Neural crest cell (in vitro differentiated cells): ENCODE measurements around the gene HSPA1L. TPM values are rescaled to one million over a fixed set of nuclear protein-coding genes. Genes with fewer than 3 reads are reported as not detected.
"Not testable (repeated sequence)": the region's sequence is repeated elsewhere in the genome, so short reads cannot be mapped to it uniquely, and the experiment has no call there.

Source experiments
- DNase-seq: peaks from one replicate; pipeline ENCODE4 v3.0.0; 2021; ENCODE audit warnings: low read depth, mixed read lengths, low spot score
- H3K27ac Mint-ChIP-seq: one replicate; pipeline ENCODE4 v1.8.0; 2021; ENCODE audit warnings: mild to moderate bottlenecking, mixed read lengths; ENCODE audit not compliant: unreplicated experiment
- H3K27me3 Mint-ChIP-seq: 2 replicates; pipeline ENCODE4 v1.8.0; 2021; ENCODE audit warnings: low read depth, mild to moderate bottlenecking, mixed read lengths
- H3K36me3 Mint-ChIP-seq: 2 replicates; pipeline ENCODE4 v1.8.0; 2021; ENCODE audit warnings: low read depth, mild to moderate bottlenecking, mixed read lengths
- H3K4me1 Mint-ChIP-seq: 2 replicates; pipeline ENCODE4 v1.8.0; 2021; ENCODE audit warnings: mixed read lengths
- H3K4me3 Mint-ChIP-seq: one replicate; pipeline ENCODE4 v1.8.0; 2021; ENCODE audit warnings: mild to moderate bottlenecking, mixed read lengths
- H3K9me3 Mint-ChIP-seq: 2 replicates; pipeline ENCODE4 v1.8.0; 2021; ENCODE audit warnings: mixed read lengths
- CTCF ChIP-seq: fragments of 200-600 bp; sonication (generic); conservative IDR thresholded peaks from 2 replicates; pipeline ENCODE4 v1.5.0; 2021; ENCODE audit warnings: antibody characterized with exemption, mild to moderate bottlenecking
- total RNA-seq: library from RNA; stranded (reverse); gene quantifications from 2 replicates; pipeline ENCODE4 v1.2.1, GENCODE V29; 2021

Gene HSPA1L
- total RNA-seq, 1 donor from 2014 or later, result 1.8 TPM

- no peaks in the 10 kb centered on the region for H3K27me3 Mint-ChIP-seq
- no peaks in the 10 kb centered on the region for H3K9me3 Mint-ChIP-seq
- H3K4me1 Mint-ChIP-seq, result peaks cover 26% of the 10 kb centered on the region
- H3K27ac Mint-ChIP-seq, result no peak overlapping the region
- no peak for TF ChIP-seq CTCF
- peaks cover 5% of the 10 kb centered on the region for H3K36me3 Mint-ChIP-seq
- H3K4me3 Mint-ChIP-seq, result no peak overlapping the region
- no peak for DNase-seq
These were observed 3.4 kb downstream of the HSPA1L start for GRCh38 chr6:31811645-31812044.

GRCh38 chr6:31808599-31808998 lies 6.5 kb downstream of the HSPA1L start:
- H3K4me1 Mint-ChIP-seq, result peaks cover 16% of the 10 kb centered on the region
- not testable (repeated sequence) for H3K9me3 Mint-ChIP-seq, H3K36me3 Mint-ChIP-seq

GRCh38 chr6:31806470-31807272 lies 8.4 kb downstream of the HSPA1L start, which contains the start of gene LSM2:
Gene LSM2 (minus strand): TSS chr6:31806966. CDS start chr6:31806757, 209 bp downstream.
- peak within 1 kb of the TSS; percentile 99 for H3K27ac Mint-ChIP-seq
- H3K4me3 Mint-ChIP-seq, result peak within 1 kb of the TSS; percentile 94
- peaks cover 18% of the 10 kb centered on the region for H3K4me1 Mint-ChIP-seq
- DNase-seq, result peak; percentile 98
- no peaks in the 10 kb centered on the region for H3K27me3 Mint-ChIP-seq
- TF ChIP-seq CTCF, result no peak
- H3K9me3 Mint-ChIP-seq, result no peaks in the 10 kb centered on the region
- H3K36me3 Mint-ChIP-seq, result peaks cover 2% of the 10 kb centered on the region

More at GRCh38 chr6:31808599-31808998, 6.5 kb downstream of the HSPA1L start:
- not testable (repeated sequence) for H3K27ac Mint-ChIP-seq, H3K27me3 Mint-ChIP-seq, H3K4me3 Mint-ChIP-seq, DNase-seq

- H3K4me3 Mint-ChIP-seq, result peak overlapping the region; percentile 94
- no peaks in the 10 kb centered on the region for H3K9me3 Mint-ChIP-seq
- H3K27ac Mint-ChIP-seq, result peak overlapping the region; percentile 99
- H3K36me3 Mint-ChIP-seq, result peaks cover 6% of the 10 kb centered on the region
- no peaks in the 10 kb centered on the region for H3K27me3 Mint-ChIP-seq
- no peak for TF ChIP-seq CTCF
- DNase-seq, result no peak
- peaks cover 18% of the 10 kb centered on the region for H3K4me1 Mint-ChIP-seq
These were observed 9.1 kb downstream of the HSPA1L start for GRCh38 chr6:31805939-31806469.

GRCh38 chr6:31801031-31801927 lies 13.8 kb downstream of the HSPA1L start:
- not testable (repeated sequence) for H3K27ac Mint-ChIP-seq, H3K27me3 Mint-ChIP-seq, H3K9me3 Mint-ChIP-seq, DNase-seq, H3K36me3 Mint-ChIP-seq, H3K4me3 Mint-ChIP-seq
- peaks cover 16% of the 10 kb centered on the region for H3K4me1 Mint-ChIP-seq

- no peak for TF ChIP-seq CTCF
- DNase-seq, result no peak
- H3K4me3 Mint-ChIP-seq, result no peak overlapping the region
- no peaks in the 10 kb centered on the region for H3K27me3 Mint-ChIP-seq
- no peaks in the 10 kb centered on the region for H3K9me3 Mint-ChIP-seq
- peaks cover 5% of the 10 kb centered on the region for H3K36me3 Mint-ChIP-seq
- peaks cover 15% of the 10 kb centered on the region for H3K4me1 Mint-ChIP-seq
- H3K27ac Mint-ChIP-seq, result no peak overlapping the region
These were observed 15.3 kb downstream of the HSPA1L start for GRCh38 chr6:31799781-31800180.
